Activated naive CD8-positive, alpha-beta T cell treated with anti-CD3 and anti-CD28 coated beads, Interleukin-2, amount 50 U/mL, for 24 hours (primary cell): ENCODE measurements around the gene ATAD3B.
A peak's percentile ranks its signal among the peaks of the same experiment; 100 is the strongest.

Experiments
- ATAC-seq: fragments of 150-1000 bp; cut with Tn5 transposase; one replicate; pipeline ENCODE4 v1.10.0; 2021
- DNase-seq: peaks from one replicate; pipeline ENCODE4 v3.0.0; 2021
- H3K27ac Mint-ChIP-seq: one replicate; pipeline ENCODE4 v1.8.0; 2021; ENCODE audit warnings: mild to moderate bottlenecking, mixed read lengths
- H3K27me3 Mint-ChIP-seq: one replicate; pipeline ENCODE4 v1.8.0; 2021; ENCODE audit warnings: mixed read lengths
- H3K36me3 Mint-ChIP-seq: one replicate; pipeline ENCODE4 v1.8.0; 2021; ENCODE audit warnings: low read depth, mixed read lengths
- H3K4me1 Mint-ChIP-seq: one replicate; pipeline ENCODE4 v1.8.0; 2021; ENCODE audit warnings: mixed read lengths
- H3K4me3 Mint-ChIP-seq: one replicate; pipeline ENCODE4 v1.8.0; 2021; ENCODE audit warnings: mild to moderate bottlenecking, moderate library complexity, mixed read lengths
- H3K9me3 Mint-ChIP-seq: one replicate; pipeline ENCODE4 v1.8.0; 2021; ENCODE audit warnings: mixed read lengths

ATAD3B gene

DNA sequence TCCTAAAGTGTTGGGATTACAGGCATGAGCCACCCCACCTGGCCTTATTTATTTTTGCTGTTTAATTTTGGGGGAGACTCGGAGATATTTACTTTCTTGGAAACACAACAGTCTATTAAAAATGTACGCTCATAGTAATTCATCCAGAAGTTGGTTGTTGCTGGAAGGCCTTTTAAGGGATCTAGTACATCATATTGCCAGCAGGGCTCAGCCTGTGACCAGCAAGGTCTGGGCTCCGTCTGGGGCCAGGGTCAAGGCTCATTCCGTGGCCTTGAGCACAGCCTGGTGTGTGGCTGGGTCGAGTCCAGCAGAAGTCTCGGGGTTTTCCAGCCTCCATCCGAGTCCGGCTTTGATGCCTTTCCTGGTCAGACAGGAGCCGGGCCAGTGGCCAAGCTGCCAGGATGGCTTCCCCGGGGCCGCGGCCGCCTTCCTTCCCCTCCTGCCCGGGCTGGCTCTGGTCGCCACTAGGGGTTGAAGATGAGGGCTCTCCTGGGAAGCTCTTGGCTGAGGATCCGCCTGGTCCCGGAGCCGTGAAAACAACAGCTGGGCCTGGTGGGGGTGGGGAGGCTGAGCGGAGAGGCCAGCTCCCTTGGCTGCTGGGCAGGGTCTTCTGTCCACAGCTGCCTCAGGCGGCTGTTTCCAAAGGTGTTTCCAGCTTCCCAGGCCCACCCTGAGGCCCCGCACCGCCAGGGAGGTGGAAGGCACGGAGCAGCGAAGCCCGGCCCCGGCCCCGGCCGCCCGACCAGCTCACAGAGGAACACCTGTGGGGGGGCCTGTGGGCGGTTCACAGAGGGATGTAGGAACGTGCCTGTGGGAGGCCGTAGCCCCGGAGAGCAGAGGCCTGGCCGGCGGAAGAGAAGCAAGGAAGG lies 41.2 kb upstream of the ATAD3B start:
- Mint-ChIP-seq H3K36me3 (peaks cover 2% of the 10 kb centered on the region), H3K27me3 (peaks cover 25% of the 10 kb centered on the region), H3K9me3 (no peaks in the 10 kb centered on the region), H3K4me3 (no peak overlapping the region), H3K4me1 (peaks cover 10% of the 10 kb centered on the region), H3K27ac (no peak overlapping the region)
- ATAC-seq (no peak), DNase-seq (no peak)

DNA sequence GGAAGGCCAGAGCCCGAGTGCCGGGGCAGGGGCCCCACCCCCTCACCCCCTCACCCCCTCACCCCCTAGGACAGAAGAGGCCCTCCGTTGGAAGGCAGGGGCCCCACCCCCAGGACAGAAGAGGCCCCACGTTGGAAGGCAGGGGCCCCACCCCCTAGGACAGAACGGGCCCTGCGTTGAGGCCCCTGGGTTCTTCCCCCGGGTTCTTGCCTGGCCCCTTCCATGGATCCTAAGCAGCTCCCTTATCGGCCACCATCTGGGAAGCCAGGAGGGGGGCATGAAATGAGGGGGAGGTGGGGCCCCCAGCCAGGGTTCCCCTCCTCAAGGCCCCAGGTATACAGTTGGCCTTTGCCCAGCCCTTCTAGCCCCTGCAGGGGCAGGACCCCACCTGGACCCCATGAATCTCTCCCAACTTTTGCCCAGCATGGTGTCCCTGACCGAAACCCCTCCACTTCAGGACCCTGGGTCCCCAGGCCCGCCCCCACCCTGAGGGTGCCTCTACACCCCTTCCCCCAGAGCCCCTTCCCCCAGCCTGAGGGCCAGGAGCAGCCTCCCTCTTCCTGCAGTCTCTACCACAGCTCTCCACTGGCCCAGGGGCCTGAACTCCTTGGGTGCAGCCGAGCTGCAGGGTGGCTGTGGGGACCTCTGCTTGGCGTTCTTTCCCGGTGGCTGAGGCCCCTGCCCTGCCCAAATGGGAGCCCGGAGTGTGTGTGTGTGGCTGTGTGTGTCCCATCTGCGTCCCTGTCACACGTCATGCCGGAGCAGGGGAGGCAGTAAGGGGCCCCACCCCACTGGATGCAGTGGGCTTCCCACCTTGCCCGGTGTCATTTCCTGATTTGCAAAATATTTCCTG lies 40.3 kb upstream of the ATAD3B start:
- H3K4me3 Mint-ChIP-seq: no peak overlapping the region
- no peaks in the 10 kb centered on the region for H3K9me3 Mint-ChIP-seq
- no peak for ATAC-seq
- peaks cover 26% of the 10 kb centered on the region for H3K27me3 Mint-ChIP-seq
- peaks cover 12% of the 10 kb centered on the region for H3K4me1 Mint-ChIP-seq
- no peak for DNase-seq
- H3K36me3 Mint-ChIP-seq: peaks cover 2% of the 10 kb centered on the region
- no peak overlapping the region for H3K27ac Mint-ChIP-seq

DNA sequence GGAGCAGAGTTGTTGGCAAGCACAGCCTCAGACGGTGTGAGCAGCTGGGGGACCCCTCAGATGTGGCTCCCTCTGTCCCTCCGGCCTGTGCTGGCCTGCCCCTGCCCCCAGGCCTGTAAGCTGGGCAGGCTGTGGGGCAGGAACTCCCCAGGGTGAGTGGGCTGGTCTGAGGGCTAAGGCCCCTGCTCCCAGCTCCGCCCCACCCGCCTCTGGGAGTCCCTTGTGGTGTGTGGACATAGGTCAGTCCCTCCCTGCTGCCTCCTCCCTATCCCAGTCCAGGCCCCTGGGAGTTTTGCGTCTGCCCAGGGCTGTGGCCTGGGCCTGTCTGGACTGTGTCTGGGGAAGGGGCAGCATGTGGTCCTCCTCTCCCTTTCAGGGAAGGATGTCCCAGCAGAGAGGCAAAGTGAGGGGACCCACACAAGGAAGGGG lies 39.7 kb upstream of the ATAD3B start:
- ATAC-seq: no peak
- no peak overlapping the region for H3K27ac Mint-ChIP-seq
- DNase-seq: no peak
- peaks cover 29% of the 10 kb centered on the region for H3K27me3 Mint-ChIP-seq
- no peaks in the 10 kb centered on the region for H3K9me3 Mint-ChIP-seq
- H3K4me3 Mint-ChIP-seq: no peak overlapping the region
- peaks cover 2% of the 10 kb centered on the region for H3K36me3 Mint-ChIP-seq
- H3K4me1 Mint-ChIP-seq: peaks cover 14% of the 10 kb centered on the region

DNA sequence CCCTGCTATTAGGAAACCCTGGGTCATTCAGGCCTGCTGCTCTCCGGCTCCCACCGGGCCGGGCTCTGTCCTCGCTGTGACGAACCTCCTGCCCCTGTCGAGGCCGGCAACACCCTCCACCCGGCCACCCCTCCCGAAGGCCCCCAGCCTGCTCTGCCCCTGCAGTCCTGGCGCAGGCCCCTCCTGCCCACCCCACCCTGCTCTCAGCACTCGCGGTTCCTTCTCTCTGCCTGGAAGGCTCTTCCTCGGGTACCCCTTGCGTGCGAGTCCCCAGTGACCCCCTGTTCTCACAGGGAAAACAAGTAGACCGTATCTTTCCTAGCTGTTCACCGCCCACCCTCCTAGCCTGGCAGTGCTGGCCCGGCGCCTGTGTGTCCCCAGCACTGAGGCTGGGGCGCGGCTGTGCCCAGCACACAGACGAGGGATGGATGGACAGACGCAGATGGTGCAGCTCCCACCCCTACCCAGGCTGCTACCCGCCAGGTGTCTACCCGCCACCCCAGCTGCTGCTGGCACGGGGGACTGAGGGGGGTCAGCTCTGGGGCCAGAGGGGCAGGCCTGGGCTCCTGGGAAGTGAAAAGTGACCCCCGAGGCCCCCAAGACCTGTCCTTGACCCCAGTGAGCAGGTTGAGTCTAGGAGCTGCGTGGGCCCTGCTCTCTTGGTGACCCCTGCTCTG lies 39.2 kb upstream of the ATAD3B start:
- ATAC-seq (no peak), DNase-seq (no peak)
- Mint-ChIP-seq H3K4me1 (peaks cover 14% of the 10 kb centered on the region), H3K36me3 (peaks cover 2% of the 10 kb centered on the region), H3K4me3 (no peak overlapping the region), H3K27me3 (peaks cover 29% of the 10 kb centered on the region), H3K9me3 (no peaks in the 10 kb centered on the region), H3K27ac (no peak overlapping the region)

DNA sequence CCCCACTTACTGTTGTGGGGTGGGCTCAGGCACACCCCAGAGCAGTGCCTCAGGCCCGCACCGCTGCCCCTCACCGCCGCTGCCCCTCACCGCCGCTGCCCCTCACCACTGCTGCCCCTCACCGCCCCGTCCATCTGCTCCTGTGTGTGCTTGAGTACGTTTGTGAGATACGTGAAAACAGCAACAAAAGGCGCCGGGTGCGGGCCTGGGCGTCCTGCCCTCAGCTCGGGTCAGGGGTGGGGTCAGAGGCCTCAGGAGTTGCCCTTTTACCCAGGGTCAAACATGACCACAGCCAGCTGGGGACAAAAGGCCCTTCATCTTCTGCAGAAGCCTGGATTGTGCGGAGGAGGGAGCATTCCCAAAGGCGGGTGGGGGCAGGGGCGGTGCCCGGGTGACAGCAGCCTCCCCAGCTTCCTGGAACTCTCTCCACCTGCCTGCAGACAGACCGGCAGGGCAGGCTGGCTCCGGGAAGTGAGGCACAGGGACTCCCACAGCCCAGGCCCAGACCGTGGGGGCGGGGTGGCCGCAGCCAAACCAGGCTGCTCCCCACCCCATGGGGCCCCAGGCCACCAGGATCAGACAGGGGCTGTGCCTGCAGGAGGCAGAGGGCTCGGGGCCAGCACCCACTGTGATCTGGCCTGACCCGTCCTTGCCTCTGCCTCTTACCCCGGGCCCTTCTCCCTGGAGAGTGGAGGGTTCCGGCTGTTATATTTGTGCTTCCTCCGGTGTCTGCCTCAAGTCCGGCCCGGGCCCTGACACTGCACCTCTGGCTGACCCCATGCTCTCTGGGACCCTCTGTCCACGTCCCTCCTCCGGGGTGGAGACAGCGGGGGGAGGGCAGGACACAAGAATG lies 38.4 kb upstream of the ATAD3B start:
- no peak for ATAC-seq
- Mint-ChIP-seq H3K9me3 (no peaks in the 10 kb centered on the region), H3K36me3 (peaks cover 2% of the 10 kb centered on the region), H3K4me3 (peak overlapping the region; percentile 36), H3K4me1 (peaks cover 14% of the 10 kb centered on the region), H3K27me3 (peaks cover 29% of the 10 kb centered on the region), H3K27ac (peak overlapping the region; percentile 73)
- no peak for DNase-seq

DNA sequence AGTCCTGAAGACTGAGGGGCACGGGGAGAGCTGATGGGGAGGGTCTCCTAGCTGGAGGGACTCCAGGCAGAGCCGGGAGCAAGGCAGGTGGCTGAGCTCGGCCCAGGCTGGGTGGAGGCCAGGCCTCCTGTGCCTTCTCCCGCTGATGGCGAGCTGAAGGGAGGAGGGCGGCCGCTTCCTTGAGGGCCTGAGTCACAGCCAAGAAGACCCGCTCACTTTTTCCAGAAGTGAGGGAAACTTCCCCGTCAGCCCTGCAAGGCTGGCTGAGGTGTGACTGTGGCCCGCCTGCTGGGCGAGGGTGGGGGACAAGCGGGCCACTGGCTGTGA lies 37.8 kb upstream of the ATAD3B start:
- Mint-ChIP-seq H3K27ac (peak overlapping the region; percentile 73), H3K4me3 (peak overlapping the region; percentile 36), H3K9me3 (no peaks in the 10 kb centered on the region), H3K36me3 (no peaks in the 10 kb centered on the region), H3K27me3 (peaks cover 31% of the 10 kb centered on the region), H3K4me1 (peaks cover 12% of the 10 kb centered on the region)
- ATAC-seq: peak; percentile 91
- DNase-seq: peak; percentile 77

DNA sequence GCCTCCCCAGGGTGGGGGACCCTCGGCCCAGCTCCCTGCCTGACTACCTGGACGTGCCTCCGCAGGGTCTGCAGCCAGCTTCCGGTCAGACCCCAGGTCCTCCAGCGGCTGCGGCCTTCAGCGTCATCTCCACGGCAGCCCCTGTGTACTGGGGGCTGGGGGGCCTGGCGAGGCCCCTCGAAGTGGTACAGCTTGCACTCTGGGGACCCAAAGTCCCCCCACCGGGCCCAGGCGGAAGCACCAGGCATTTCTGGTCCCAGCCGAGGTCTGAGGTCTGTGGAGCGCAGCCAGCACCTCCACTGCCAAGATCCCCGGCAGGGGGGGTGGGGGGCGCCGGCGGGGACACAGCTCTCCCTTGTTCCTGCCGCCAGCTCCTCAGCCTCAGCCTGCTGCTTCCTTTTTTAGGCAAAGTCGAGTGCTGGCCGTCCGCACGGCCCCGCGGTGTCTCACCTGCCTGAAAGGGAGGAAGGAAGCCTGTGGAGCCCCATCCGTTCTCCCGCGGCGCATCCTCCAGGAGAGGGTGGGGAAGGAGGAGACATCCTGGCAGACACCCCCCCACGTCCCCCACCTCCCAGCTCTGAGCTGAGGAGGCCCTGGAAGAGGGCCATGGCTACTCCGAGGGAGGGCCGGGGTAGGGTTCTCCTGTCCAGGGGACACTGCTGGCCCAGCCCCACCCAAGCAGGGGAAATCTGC lies 37.3 kb upstream of the ATAD3B start:
- H3K4me3 Mint-ChIP-seq: peak overlapping the region; percentile 36
- peaks cover 12% of the 10 kb centered on the region for H3K4me1 Mint-ChIP-seq
- no peaks in the 10 kb centered on the region for H3K9me3 Mint-ChIP-seq
- H3K27ac Mint-ChIP-seq: no peak overlapping the region
- no peaks in the 10 kb centered on the region for H3K36me3 Mint-ChIP-seq
- peak; percentile 46 for DNase-seq
- peaks cover 30% of the 10 kb centered on the region for H3K27me3 Mint-ChIP-seq
- ATAC-seq: peak; percentile 2

DNA sequence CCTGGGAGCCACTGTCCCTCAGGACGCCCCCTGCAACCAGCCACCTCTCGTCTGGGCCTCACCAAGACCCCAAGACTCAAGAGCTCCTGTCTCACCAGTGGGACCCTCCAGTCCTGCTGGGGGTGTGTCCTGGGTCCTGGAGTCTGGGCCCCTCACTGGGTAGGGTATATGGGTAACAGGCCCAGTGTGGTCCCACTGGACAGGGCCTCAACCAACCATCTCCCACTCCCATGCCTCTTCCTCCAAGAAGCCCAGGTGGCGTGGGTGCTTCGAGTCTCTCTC lies 36.8 kb upstream of the ATAD3B start:
- DNase-seq (no peak), ATAC-seq (no peak)
- Mint-ChIP-seq H3K36me3 (no peaks in the 10 kb centered on the region), H3K9me3 (no peaks in the 10 kb centered on the region), H3K27ac (no peak overlapping the region), H3K4me1 (peaks cover 12% of the 10 kb centered on the region), H3K27me3 (peaks cover 25% of the 10 kb centered on the region), H3K4me3 (peak overlapping the region; percentile 64)

DNA sequence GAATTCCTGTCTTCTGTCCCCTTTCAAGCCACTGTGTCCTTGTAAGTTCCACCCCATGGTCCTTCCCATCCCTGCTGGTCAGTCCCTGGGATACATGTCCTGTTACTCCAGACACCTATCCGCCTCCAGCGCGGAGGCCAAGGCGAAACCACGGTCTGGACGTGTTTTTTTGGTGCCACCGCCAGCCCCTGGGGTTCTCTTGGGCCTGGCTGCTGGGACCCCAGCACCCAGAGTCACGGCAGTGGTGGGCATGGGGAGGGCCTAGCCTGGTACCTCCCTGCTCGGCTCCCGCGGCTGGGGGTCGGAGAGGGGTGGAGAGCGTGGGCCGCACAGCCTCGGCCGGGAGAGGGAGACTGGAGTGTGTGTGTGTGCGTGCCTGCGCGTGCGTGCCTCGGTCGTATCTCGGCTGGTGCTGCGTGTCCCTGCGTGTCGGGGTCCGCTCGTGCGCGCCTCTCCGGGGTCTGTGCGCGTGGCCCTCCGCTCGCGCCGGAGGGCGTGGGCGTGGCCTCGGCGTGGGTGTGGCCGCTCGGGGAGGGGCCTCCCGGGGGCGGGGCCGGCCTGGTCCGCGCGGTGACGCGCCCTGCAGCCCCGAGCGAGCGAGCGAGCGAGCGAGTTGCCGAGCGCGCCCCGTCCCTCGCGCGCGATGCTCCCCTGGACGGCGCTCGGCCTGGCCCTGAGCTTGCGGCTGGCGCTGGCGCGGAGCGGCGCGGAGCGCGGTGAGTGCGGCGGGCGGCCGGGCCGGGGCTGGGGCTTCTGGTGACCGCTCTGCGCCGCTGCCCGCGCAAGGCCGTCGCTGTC lies 36.3 kb upstream of the ATAD3B start, which contains the start of gene VWA1:
TSS of gene VWA1 (plus strand) at position 585 of the 798 bp plus-strand sequence. CDS start at position 644, 59 bp downstream.
- Mint-ChIP-seq H3K27ac (no peak within 1 kb of the TSS), H3K9me3 (no peaks in the 10 kb centered on the region), H3K36me3 (no peaks in the 10 kb centered on the region), H3K4me3 (peak within 1 kb of the TSS; percentile 64), H3K4me1 (peaks cover 12% of the 10 kb centered on the region), H3K27me3 (peaks cover 20% of the 10 kb centered on the region)
- peak; percentile 34 for ATAC-seq
- peak; percentile 81 for DNase-seq

DNA sequence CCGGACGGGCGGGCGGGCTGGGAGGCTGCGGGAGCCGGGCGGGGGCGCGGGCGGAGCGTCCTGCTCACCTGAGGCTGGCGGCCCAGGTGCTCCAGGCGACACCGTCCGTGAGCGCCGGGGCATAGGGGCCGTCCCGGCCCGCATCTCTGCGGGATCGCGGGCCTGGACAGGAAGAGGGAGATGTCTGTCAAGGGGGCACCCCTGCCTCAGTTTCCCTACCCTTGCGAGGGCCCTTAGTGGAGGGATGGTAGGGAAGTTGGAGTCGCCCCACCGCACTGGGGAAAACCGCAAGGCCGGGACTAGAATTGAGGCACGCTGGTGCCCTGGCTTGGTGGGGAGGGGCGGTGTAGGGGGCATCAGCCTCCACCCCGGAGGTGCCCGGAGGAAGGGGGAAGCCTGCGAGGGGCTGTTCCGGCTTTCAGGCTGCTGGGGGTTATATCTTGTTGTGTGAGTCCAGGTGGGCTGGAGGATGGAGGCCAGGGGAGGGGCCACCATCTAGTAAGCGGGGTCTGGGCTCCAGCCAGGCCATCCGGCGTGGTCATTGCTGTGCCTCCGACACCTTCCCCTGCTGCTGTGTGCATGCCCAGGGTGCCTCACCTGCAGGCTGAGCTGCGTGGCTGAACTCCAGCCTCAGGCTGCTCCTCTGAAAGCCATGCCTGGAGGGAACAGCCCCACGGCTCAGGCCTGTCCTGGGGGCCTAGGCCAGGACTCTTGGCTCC lies 35.5 kb upstream of the ATAD3B start:
- H3K4me3 Mint-ChIP-seq: no peak overlapping the region
- no peaks in the 10 kb centered on the region for H3K9me3 Mint-ChIP-seq
- no peak for ATAC-seq
- no peak overlapping the region for H3K27ac Mint-ChIP-seq
- peaks cover 12% of the 10 kb centered on the region for H3K4me1 Mint-ChIP-seq
- no peaks in the 10 kb centered on the region for H3K36me3 Mint-ChIP-seq
- H3K27me3 Mint-ChIP-seq: peaks cover 20% of the 10 kb centered on the region
- DNase-seq: no peak

DNA sequence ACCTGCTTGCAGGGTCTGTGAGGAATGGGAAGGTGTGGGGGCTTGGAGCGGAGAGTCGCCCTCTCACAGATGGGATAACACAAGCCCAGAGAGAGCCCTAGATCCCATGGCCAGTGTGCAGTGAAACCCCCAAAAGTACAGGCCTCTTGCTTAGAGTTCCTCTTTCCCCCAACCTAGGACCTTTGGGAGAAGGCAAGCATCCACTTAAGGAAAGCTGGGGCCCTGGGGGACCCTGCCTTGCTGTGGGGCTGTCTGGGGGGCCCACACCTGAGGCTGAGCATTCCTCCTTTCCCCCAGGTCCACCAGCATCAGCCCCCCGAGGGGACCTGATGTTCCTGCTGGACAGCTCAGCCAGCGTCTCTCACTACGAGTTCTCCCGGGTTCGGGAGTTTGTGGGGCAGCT lies 34.9 kb upstream of the ATAD3B start:
- no peak for ATAC-seq
- no peaks in the 10 kb centered on the region for H3K36me3 Mint-ChIP-seq
- no peak for DNase-seq
- H3K4me3 Mint-ChIP-seq: no peak overlapping the region
- H3K4me1 Mint-ChIP-seq: peaks cover 12% of the 10 kb centered on the region
- no peak overlapping the region for H3K27ac Mint-ChIP-seq
- peaks cover 20% of the 10 kb centered on the region for H3K27me3 Mint-ChIP-seq
- no peaks in the 10 kb centered on the region for H3K9me3 Mint-ChIP-seq

DNA sequence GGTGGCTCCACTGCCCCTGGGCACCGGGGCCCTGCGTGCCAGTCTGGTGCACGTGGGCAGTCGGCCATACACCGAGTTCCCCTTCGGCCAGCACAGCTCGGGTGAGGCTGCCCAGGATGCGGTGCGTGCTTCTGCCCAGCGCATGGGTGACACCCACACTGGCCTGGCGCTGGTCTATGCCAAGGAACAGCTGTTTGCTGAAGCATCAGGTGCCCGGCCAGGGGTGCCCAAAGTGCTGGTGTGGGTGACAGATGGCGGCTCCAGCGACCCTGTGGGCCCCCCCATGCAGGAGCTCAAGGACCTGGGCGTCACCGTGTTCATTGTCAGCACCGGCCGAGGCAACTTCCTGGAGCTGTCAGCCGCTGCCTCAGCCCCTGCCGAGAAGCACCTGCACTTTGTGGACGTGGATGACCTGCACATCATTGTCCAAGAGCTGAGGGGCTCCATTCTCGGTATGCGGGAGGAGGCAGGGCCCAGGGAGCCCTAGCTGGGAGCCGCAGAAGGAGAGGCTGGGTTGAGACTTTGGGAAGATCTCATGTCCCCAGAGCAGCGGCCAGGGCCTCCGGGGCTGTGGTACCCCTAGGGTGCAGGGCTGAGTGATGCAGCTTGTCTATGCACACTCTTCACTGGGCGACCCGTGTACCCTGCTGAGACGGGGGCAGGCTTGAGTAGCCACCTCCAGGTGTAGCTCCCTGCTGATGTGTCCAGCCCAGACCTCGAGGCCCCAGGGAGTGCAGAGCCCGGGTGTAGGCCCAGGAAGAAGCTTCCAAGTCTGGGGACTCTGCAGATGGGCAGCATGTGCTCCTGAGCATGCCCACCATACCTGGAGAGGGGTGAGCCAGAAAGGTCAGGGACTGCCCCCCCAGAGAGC lies 34.3 kb upstream of the ATAD3B start:
- H3K9me3 Mint-ChIP-seq: no peaks in the 10 kb centered on the region

More for the DNA sequence above, 34.3 kb upstream of the ATAD3B start:
- DNase-seq (no peak), ATAC-seq (no peak)
- Mint-ChIP-seq H3K4me3 (no peak overlapping the region), H3K27ac (no peak overlapping the region), H3K36me3 (no peaks in the 10 kb centered on the region), H3K27me3 (peaks cover 20% of the 10 kb centered on the region), H3K4me1 (peaks cover 12% of the 10 kb centered on the region)
